Activated T-cell treated with anti-CD3 and anti-CD28 coated beads for 24 hours (primary cell): ENCODE data around the gene INA.
"Not testable (repeated sequence)": the region's sequence is repeated elsewhere in the genome, so short reads cannot be mapped to it uniquely, and the experiment has no call there.

ENCODE experiments used
- DNase-seq: peaks from one replicate; pipeline ENCODE4 v3.0.0-alpha.2; 2020; ENCODE audit warnings: low read depth

The INA gene

DNA sequence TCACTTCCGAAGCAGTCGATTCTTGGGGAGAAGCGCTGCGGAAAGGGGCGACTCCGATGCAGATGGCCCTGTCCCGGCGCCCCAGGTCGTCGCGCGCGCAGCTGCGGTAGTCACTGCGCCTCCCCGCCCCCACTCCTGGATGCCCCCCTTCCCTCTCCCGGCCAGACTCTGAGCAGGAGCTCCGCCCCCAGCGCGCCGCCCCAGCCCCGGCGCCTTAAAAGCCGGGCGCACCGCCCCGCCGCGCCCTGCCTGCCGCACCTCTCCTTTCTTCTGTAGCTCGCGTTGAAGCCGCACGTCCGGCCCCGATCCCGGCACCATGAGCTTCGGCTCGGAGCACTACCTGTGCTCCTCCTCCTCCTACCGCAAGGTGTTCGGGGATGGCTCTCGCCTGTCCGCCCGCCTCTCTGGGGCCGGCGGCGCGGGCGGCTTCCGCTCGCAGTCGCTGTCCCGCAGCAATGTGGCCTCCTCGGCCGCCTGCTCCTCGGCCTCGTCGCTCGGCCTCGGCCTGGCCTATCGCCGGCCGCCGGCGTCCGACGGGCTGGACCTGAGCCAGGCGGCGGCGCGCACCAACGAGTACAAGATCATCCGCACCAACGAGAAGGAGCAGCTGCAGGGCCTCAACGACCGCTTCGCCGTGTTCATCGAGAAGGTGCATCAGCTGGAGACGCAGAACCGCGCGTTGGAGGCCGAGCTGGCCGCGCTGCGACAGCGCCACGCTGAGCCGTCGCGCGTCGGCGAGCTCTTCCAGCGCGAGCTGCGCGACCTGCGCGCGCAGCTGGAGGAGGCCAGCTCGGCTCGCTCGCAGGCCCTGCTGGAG lies at the start of gene INA:
Gene INA (plus strand): TSS at position 243 of the 817 bp plus-strand sequence. CDS start 74 bp downstream, at position 317.
- DNase-seq, result no peak

DNA sequence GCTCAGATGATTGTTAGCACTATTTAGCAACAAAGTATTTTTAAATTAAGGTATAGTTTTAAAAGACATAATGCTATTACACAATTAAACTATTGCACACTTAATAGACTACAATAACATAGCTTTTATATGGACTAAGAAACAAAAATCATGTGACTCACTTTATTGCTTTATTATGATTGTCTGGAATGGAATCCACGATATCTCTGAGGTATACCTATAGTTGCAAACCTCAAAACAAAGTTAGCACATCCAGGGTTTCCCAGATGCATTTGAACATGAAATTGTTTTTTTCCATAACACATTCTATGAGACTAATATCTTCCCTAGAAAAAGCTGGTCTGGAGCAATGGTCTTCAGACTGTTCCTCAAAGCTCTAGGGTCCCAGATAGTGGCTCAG lies 49.5 kb upstream of the INA start:
- no peak for DNase-seq

DNA sequence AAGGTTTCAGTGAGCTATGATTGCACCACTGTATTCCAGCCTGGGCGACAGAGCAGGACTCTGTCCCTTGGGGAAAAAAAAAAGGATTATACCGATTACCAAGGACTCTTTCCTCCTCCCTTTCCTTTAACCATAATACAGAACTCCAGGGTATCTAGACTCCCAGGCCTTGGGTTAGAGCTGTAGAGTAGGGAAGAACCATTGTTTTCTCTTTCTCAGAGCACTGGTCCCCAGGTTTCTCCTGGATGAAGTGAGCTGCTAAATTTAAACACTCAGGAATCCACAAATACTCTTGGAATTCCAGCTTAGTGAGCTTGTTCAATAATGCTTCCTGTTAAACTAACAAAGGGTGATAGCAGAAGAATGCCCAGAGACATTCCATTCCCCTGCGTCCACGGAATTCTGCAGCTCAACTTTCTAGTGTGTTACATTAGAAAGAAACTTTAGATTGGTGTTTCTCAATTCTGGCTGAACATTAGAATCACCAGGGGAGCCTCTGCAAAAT lies 45.8 kb upstream of the INA start:
- no peak for DNase-seq

DNA sequence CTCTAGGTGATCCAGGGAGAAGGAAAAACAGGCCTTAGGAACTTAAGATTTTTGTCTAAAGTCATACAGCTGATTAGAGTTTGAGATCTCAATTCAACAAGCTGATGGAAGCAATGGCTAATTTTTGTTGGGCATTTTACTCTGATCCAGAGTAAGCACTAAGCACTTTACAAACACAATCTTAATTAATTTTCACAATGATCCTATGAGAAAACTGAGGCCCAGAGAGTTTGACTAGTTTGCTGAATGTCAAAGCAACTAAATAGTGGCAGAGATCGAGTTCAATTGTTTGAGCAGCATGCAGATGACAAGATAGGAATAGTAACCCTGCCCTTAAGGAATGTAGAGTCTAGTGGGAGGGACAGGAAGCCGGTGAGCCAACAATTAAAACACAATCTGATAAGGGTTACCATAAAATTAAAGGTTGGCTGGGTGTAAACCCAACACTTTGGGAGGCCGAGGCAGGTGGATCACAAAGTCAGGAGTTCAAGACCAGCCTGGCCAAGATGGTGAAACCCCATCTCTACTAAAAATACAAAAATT lies 44.7 kb upstream of the INA start:
- DNase-seq, result no peak

DNA sequence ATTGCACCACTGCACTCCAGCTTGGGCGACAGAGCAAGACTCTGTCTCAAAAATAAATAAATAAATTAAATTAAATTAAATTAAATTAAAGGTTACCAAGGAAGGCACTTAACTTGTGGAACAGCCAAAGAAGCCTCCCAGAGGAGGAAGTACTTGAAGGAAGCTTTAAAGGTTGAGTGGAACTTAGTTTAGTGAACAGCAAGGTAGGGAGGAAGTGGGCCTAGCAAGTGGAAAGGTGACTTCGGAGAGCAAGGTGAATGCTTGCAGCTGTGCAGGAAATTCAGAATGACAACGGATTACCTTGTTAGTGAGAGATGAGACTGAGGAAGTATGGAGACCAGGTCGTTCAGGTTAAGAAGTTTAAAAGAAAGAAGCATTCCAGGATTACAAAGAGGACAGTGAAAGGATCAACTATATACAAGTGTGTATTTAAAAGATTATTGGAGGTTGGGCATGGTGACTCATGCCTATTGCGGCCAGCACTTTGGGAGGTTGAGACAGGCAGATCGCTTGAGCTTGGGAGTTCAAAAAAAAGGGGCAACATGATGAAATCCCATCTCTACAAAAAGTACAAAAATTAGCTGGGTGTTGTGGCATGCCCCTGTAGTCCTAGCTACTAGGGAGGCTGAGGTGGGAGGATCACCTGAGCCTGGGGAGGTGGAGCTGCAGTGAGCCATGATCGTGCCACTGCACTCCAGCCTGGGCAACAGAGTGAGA lies 44.0 kb upstream of the INA start:
- DNase-seq, result no peak

DNA sequence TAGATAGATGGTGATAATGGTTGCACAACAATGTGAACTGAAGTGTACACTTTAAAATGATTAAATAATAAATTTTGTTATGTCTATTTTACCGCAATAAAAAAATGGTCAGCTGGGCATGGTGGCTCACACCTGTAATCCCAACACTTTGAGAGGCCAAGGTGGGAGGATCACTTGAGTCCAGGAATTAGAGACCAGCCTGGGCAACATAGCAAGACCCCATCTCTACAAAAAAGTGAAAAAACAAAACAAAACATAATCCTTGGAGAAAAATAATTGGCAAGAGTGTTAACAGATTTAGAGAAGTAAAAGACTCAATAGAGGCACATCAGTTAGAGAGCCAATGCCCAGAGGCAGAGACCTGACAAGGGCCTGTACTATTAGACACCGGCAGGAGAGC lies 41.2 kb upstream of the INA start:
- no peak for DNase-seq

DNA sequence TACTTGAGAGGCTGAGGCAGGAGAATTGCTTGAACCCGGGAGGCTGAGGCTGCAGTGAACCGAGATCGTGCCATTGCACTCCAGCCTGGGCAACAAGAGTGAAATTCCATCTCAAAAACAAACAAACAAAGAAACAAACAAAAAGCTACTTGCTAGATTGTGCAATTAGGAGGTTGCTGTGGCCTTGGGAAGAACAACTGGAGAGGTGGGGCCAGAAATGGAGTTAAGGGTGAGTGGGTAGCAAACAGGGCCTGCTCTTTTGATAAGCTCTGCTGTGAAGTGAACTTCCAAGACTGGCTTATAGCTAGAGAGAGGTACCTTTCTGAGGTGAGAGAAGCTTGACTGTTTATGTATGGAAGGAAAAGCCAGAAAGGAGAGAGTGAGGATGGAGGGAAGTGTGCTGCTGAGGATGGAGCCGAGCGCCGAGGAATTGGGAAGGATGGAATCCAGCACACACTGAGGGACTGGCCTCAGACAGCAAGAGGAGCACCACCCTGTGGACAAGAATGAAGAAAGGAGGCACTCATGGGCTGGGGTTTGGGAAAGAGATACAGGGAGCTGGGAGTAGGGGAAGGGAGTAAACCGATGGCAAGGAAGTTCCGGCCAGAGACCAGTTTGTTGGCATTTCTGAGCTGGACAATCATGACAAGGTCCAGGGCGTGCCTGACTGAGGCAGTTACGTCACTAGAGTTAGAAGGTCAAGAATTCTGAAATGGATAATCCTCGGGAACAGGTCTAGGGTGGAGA lies 38.3 kb upstream of the INA start:
- no peak for DNase-seq

DNA sequence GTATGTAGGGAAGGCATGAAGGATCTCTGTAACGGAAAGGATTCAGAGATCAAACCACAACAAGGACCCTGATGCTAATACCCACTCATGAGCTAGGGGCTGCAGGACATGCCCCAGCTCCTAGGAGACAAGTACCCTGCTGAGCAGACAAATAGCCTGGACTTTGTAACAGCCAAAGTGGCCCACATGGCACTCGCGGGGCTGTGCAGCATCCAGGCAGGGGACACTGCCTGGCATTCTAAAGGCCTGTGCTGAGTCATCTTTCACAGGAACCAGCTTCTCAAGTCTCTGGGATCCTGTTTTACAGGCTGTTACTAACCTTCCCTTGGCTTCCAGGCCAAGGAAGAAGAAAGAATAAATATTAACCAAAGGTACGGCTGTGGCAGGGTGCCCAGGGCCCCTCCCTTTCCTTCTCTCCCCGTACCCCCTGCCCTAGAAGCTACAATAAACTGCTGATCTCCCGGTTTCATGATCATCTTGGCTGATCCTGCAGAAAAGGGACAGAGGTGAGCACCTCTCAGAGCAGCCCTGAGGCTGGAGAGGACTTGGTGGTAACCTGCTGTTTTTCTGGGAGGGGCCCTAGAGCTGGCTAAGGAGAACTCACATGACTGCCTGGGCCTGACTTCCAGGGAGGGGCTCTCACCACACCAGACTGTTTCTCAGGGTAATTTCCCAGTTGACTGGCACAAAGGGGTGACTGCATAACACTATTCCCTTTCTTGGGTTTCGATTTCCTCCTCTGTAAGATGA lies 35.5 kb upstream of the INA start:
- DNase-seq, result no peak

DNA sequence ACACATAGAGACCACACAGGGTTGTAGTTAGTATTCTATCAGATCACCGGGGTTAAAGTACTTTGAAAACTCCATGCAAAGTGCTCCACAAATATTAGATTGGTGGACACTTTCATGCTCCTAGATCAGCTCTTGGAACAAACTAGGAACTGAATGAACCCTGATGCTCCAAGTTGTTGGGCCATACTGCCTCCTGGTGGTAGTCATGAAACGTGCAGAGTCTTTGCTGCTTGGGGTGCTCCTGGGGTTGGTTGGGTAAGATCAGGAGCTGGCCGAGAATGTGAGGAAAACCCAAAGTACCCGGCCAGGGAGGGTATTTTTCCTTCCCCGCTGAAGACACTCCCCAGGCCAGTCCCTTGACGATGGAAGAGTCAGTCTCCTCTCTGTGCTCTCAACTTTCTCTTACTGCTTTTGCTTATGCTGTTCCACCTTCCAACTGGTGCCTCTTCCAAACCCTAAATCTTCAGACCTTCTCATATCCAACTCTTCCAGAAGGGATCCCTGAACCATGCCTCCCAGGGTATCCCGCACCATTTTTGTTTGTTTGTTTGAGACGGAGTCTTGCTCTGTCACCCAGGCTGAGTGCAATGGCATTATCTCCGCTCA lies 32.2 kb upstream of the INA start:
- DNase-seq, result peak; percentile 45

DNA sequence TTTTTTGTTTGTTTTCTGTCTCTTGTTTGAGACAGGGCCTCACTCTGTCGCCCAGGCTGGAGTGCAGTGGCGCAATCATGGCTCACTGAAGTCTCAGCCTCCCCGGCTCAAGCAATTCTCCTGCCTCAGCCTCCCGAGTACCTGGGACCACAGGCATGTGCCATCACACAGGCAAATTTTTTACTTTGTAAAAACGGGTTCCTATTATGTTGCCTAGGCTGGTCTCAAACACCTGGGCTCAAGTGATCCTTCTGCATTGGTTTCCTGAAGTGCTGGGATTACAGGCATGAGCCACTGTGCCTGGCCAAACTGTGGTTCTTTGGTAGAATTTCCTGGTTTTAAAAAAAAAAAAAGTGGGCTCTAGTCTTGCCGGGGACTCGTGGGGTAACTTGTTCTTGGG lies 31.4 kb upstream of the INA start, which contains the start of gene RPEL1:
Gene RPEL1 (plus strand): TSS at position 301 of the 400 bp plus-strand sequence. CDS start 110 bp downstream, outside the sequence.
- not testable (repeated sequence) for DNase-seq

DNA sequence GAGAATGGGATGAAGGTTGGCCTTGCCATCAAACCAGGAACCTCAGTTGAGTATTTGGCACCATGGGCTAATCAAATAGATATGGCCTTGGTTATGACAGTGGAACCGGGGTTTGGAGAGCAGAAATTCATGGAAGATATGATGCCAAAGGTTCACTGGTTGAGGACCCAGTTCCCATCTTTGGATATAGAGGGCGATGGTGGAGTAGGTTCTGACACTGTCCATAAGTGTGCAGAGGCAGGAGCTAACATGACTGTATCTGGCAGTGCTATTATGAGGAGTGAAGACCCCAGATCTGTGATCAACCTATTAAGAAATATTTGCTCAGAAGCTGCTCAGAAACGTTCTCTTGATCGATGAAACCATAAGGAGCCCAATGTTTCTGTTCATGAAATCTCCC lies 30.6 kb upstream of the INA start:
- no peak for DNase-seq

DNA sequence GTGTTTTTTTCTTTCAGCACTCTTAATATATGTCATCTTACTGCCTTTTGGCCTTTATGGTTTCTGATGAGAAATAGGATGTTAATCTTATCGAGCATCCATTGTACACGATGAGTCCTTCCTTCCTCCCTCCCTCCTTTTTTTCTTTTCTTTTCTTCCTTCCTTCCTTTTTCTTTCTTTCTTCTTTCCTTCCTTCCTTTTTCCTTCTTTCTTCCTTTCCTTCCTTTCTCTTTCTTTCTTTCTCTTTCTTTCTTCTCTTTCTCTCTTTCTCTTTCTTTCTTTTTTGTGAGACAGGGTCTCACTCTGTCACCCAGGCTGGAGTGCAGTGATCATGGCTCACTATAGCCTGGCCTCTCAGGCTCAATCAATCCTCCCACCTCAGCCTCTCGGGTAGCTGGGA lies 22.8 kb upstream of the INA start:
- DNase-seq, result no peak

DNA sequence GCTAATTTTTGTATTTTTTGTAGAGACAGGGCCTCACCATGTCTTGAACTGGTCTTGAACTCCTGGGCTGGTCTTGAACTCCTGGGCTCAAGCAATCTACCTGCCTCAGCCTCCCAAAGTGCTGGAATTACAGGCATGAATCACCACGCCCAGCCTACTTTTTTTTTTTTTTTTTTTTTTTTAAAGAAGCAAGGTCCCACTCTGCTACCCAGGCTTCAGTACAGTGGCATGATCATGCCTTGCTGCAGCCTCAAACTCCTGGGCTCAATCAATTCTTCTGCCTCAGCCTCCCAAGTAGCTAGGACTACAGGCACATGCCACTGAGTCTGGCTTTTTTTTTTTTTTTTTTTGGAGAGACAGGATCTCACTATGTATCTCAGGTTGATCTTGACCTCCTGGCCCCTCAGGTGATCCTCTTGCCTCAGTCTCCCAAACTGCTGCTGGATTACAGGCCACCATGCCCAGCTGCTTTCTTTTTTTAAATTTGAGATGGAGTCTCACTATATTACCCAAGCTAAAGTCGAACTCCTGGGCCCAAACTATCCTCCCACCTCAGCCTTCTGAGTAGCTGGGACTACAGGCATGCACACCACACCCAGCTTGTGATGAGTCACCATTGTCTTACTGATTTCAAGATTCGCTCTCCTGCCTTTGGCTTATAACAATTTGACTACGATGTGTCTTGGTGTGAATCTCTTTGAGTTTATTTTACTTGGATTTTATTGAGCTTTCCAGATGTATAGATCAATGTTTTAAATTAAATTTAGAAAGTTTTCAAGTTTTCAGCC lies 22.2 kb upstream of the INA start:
- no peak for DNase-seq

DNA sequence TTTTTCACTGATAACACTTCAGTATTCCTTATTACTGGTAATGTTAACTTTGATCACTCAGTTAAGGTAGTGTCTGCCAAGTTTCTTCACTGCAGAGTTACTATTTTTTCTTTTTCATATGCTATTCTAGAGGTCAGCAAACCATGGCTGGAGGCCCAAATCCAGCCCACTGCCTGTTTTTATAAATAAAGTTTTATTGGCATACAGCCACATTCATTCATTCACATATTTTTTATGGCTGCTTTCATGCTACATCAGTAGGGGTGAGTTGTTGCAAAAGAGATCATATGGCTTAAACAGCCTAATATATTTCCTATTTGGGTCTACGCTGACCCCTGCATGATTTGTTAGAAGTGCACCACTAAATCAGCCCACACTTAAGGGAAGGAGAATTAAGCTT lies 20.3 kb upstream of the INA start:
- no peak for DNase-seq

DNA sequence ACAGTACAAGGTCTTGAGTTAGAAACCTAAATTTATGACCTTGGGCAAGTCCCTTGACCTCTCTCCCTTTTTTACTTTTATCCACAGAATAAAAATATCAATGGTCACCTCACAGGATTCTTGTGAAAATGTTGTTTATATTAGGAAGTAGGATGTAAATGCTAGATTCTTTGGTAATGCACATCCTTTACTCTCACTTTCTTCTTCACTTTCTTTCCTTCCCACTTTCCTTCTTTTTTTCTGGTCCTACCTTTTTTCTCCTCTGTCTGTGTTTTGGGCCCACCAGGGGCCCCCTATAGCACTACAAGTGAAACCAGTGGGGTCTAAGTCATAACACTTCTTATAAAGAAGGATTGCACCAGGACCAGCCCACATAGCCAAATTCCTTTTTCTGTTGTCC lies 19.1 kb upstream of the INA start:
- no peak for DNase-seq

DNA sequence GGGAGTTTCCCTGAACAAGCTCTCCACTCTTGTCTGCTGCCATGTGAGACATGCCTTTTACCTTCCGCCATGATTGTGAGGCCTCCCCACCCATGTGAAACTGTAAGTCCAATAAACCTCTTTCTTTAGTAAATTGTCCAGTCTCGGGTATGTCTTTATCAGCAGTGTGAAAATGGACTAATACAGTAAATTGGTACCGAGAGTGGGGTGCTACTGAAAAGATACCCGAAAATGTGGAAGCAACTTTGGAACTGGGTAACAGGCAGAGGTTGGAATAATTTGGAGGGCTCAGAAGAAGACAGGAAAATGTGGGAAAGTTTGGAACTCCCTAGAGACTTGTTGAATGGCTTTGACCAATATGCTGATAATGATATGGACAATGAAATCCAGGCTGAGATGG lies 18.0 kb upstream of the INA start:
- not testable (repeated sequence) for DNase-seq

DNA sequence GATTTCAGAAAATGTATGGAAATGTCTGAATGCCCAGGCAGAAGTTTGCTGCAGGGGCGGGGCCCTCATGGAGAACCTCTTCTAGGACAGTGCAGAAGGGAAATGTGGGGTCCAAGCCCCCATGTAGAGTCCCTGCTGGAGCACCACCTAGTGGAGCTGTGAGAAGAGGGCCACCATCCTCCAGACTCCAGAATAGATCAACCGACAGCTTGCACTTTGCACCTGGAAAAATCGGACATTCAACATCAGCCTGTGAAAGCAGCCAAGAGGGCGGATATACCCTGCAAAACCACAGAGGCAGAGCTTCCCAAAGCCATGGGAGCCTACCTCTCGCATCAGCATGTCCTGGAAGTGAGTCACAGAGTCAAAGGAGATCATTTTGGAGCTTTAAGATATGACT lies 16.9 kb upstream of the INA start:
- no peak for DNase-seq

DNA sequence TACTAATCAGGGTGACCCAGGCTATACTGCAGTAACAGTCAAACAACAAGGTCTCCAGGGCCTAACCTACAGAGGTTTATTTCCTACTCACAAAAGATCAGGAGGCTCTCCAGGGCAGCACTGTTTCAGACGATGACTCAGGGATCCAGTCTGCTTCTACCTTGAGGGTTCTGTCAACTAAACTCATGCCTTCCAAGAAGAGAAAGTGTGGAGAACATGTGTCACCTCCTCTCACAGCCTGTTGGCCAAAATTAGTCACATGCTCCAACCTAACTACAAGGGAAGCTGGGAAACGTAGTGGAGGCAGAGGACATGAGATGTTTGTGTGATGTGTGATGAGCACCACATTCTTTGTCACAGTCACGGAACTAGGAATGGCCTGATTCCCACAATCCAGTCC lies 14.7 kb upstream of the INA start:
- DNase-seq, result no peak

DNA sequence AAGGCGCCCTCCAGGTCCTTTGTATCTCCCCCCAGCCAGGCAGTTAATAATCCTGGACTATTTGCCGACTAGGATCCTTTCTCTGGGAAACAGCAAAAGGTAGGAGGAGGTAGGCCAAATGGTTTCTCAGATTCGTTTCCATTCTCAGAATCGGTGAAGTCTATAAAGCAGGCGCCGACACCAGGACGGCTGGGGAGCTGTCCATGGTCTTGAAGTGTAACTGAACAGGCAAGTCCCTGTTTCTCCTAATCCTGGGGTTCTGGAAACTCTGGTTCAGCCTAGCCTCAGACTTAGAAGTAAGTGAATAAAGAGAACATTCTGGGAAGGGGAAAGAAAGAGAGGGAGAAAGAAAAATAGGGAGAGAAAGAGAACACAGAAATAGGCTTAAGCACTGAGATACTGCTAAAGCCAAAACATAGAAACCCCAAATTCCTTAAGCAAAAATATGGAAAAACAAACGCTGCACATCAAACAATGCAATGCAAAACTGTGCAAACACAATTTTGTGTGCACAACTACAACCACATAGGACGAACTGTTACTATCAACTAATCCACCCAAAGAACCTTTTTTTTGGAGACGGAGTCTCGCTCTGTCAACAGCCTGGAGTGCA lies 11.1 kb upstream of the INA start:
- DNase-seq, result no peak

DNA sequence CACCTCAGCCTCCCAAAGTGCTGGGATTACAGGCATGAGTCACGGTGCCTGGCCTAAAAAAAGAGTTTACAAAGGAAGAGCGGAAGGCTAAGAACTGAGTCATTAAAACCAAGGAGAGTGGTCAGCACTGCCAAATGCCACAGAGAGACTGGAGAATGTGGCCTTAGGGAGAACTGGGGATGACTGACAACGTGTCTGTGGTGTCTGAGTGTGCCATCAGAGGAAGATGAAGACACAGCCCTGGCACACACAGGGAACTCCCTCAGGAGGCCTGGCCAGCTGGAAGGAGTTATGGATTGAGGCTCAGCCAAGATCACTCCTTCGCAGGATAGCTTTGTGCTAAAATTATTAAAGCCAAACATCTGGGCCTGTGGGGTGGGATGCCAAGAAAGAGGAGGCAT lies 3.9 kb upstream of the INA start:
- DNase-seq, result no peak
